K562 (cell line): Measurements from ENCODE around the gene CDYL. TPM values are rescaled to one million over a fixed set of nuclear protein-coding genes. Genes with fewer than 3 reads are reported as not detected.

ENCODE experiments used
- ATAC-seq: fragments of 200-7000 bp; cut with Tn5 transposase; 3 replicates; pipeline ENCODE4 v1.9.1; 2020; ENCODE audit warnings: moderate library complexity
- BruUV-seq: library from RNA; stranded (reverse); fragments of 400-500 nt; replicated peaks from 2 replicates; lab custom pipeline; 2021; lab: Mats Ljungman, UMichigan
- CTCF ChIA-PET: fragments of 300-600 bp; formaldehyde crosslinking; extraction: SDS; loops from one replicate; lab custom pipeline; 2021; ENCODE audit warnings: low intra/inter-chr PET ratio; lab: Yijun Ruan, JAX
- POLR2A ChIA-PET: fragments of 300-600, 350-650 bp; sonication (Branson Sonifier 250); formaldehyde crosslinking; extraction: SDS; loops from one replicate; lab custom pipeline; 2021; ENCODE audit warnings: antibody characterized with exemption, inconsistent platforms; lab: Yijun Ruan, JAX
- DNase-seq, 4 experiments: peaks; one replicate each; pipeline versions ENCODE4 v3.0.0 to v3.0.0-alpha.2; 2011 to 2018; ENCODE audit warnings: low spot score in 3 of 4, mixed read lengths in 3 of 4; ENCODE audit errors: extremely low read depth in 1 of 4
- FAIRE-seq: peaks from 2 replicates; lab custom pipeline; 2011; peaks lifted over from hg19 to GRCh38; lab: Jason Lieb, UNC
- H2AFZ ChIP-seq: 2 replicates; pipeline ENCODE4 v1.6.0; 2011; ENCODE audit warnings: low read depth, low read length, control low read depth, inconsistent platforms
- H3K27ac ChIP-seq: fragments of 200-600 bp; 3 replicates; pipeline ENCODE4 v1.8.0; 2011; ENCODE audit warnings: low read depth, mild to moderate bottlenecking, control low read depth, inconsistent platforms, low read length, moderate library complexity, mixed read lengths; ENCODE audit errors: extremely low read depth
- H3K27me3 ChIP-seq, 2 experiments: fragments of 300-600 bp in 1 of 2; 2 replicates in 1 of 2; 3 replicates in 1 of 2; pipeline versions ENCODE4 v1.6.0 to v1.8.0; 2011; ENCODE audit warnings: inconsistent platforms in 2 of 2, low read length in 2 of 2, mild to moderate bottlenecking in 1 of 2, mixed read lengths in 1 of 2, moderate library complexity in 1 of 2; ENCODE audit not compliant: control insufficient read depth in 2 of 2, insufficient read depth in 2 of 2
- H3K36me3 ChIP-seq: fragments of 300-600 bp; 3 replicates; pipeline ENCODE4 v1.8.0; 2011; ENCODE audit warnings: mild to moderate bottlenecking, low read length, inconsistent platforms; ENCODE audit not compliant: control insufficient read depth, insufficient read depth
- H3K4me1 ChIP-seq, 2 experiments: fragments of 200-600 bp in 1 of 2; replicated peaks in 1 of 2; 2 replicates in 1 of 2; 3 replicates in 1 of 2; pipeline versions ENCODE4 v1.5.1 to v1.8.0; 2011; ENCODE audit warnings: inconsistent platforms in 2 of 2, low read length in 2 of 2, mild to moderate bottlenecking in 1 of 2, mixed read lengths in 1 of 2, moderate library complexity in 1 of 2; ENCODE audit not compliant: control insufficient read depth in 2 of 2, insufficient read depth in 2 of 2
- H3K4me2 ChIP-seq: 2 replicates; pipeline ENCODE4 v1.6.1; 2011; ENCODE audit warnings: low read length, control low read depth, inconsistent platforms, mixed read lengths; ENCODE audit not compliant: insufficient read depth
- H3K4me3 ChIP-seq: fragments of 200-600 bp; sonication (generic), shearing (Covaris generic); 2 replicates; pipeline ENCODE4 v1.5.1; 2016; ENCODE audit warnings: control low read depth, inconsistent platforms
- H3K79me2 ChIP-seq: fragments of 200-600 bp; 3 replicates; pipeline ENCODE4 v1.8.0; 2011; ENCODE audit warnings: low read length, inconsistent platforms; ENCODE audit not compliant: control insufficient read depth, insufficient read depth
- H3K9ac ChIP-seq, 2 experiments: 2 replicates each; pipeline versions ENCODE4 v1.6.0 to v1.6.1; 2011; ENCODE audit warnings: low read depth in 2 of 2, low read length in 2 of 2, control low read depth in 1 of 2, inconsistent platforms in 1 of 2, mild to moderate bottlenecking in 1 of 2, mixed read lengths in 1 of 2; ENCODE audit not compliant: insufficient read depth in 1 of 2
- H3K9me1 ChIP-seq: one replicate; pipeline ENCODE4 v1.6.0; 2011; ENCODE audit warnings: inconsistent platforms, mild to moderate bottlenecking, low read length, moderate library complexity; ENCODE audit not compliant: control insufficient read depth, insufficient read depth
- H3K9me3 ChIP-seq: replicated peaks from 2 replicates; pipeline ENCODE4 v1.5.1; 2011; ENCODE audit warnings: low read depth, low read length, inconsistent platforms; ENCODE audit not compliant: control insufficient read depth, insufficient read depth
- H4K20me1 ChIP-seq: replicated peaks from 2 replicates; pipeline ENCODE4 v1.6.1; 2011; ENCODE audit warnings: low read length, inconsistent platforms, mixed read lengths; ENCODE audit not compliant: control insufficient read depth, insufficient read depth
- BRF1 ChIP-seq: IDR thresholded peaks from 3 replicates; pipeline ENCODE4 v1.6.1; 2011; ENCODE audit warnings: borderline replicate concordance, mild to moderate bottlenecking; ENCODE audit not compliant: insufficient read length; ENCODE audit errors: extremely low read depth
- KDM1A ChIP-seq, 2 experiments: fragments of 450-650 bp; IDR thresholded peaks; 2 replicates each; pipeline ENCODE4 v1.6.1; 2016; ENCODE audit warnings: mild to moderate bottlenecking in 2 of 2
- MAFG ChIP-seq: fragments of 450-650 bp; conservative IDR thresholded peaks from 2 replicates; pipeline ENCODE4 v1.6.1; 2016; ENCODE audit warnings: missing genetic modification characterization, missing compliant biosample characterization
- MCM5 ChIP-seq: fragments of 450-650 bp; IDR thresholded peaks from 2 replicates; pipeline ENCODE4 v1.6.1; 2016; ENCODE audit warnings: low read depth
- WGBS: fragments of 100-300 bp; shearing (Covaris generic); methylation state at CpG from one replicate; pipeline ENCODE4 v1.1.6; 2016; ENCODE audit warnings: low coverage, mixed read lengths; ENCODE audit not compliant: insufficient coverage; ENCODE audit errors: missing lambda C conversion rate; 5-methylcytosine and 5-hydroxymethylcytosine counted together
- in situ Hi-C: fragments of 300-500 bp; cut with MboI; formaldehyde crosslinking; loops from 4 replicates; pipeline ENCODE4 v1.15.0; 2018; ENCODE audit warnings: inconsistent platforms, mixed read lengths
- intact Hi-C: fragments of 100-400 bp; cut with micrococcal nuclease; formaldehyde crosslinking; loops from 2 replicates; pipeline ENCODE4 v1.14.2; 2022
- polyA plus RNA-seq, 8 experiments: library from polyadenylated mRNA; depleted of rRNA in 4 of 8; stranded (reverse) in 5 of 8; unstranded in 3 of 8; fragments of >200 nt; fragmentation: Nextera tagmentation in 2 of 8; fragmentation: Illumina TruSeq in 1 of 8; extraction: Ambion mirVana in 2 of 8; extraction: Trizol in 1 of 8; gene quantifications; 2 replicates each; pipeline versions ENCODE4 v1.2.1 to v1.2.3, GENCODE V29; 2011 to 2014; ENCODE audit warnings: inconsistent platforms in 1 of 8, missing spikeins in 1 of 8
- total RNA-seq, 7 experiments: library from RNA; depleted of rRNA in 6 of 7; stranded (reverse); fragments of >200 nt in 6 of 7; fragmentation: Illumina TruSeq in 2 of 7; extraction: Trizol in 2 of 7; gene quantifications; 2 replicates each; pipeline versions ENCODE4 v1.2.1 to v1.2.3, GENCODE V29; 2011 to 2021; ENCODE audit warnings: low replicate concordance in 1 of 7
- TF ChIP-seq, protein P1 (sequence below), 2 experiments: IDR thresholded peaks; 2 replicates each; pipeline ENCODE4 v1.6.1; 2011; ENCODE audit warnings: borderline replicate concordance in 1 of 2, control low read depth in 1 of 2, low read depth in 1 of 2, low read length in 1 of 2, mild to moderate bottlenecking in 1 of 2, mixed read lengths in 1 of 2, moderate library complexity in 1 of 2; ENCODE audit not compliant: insufficient read depth in 1 of 2, insufficient read length in 1 of 2, poor library complexity in 1 of 2, severe bottlenecking in 1 of 2; ENCODE audit errors: extremely low read depth in 1 of 2

Gene CDYL
- total and polyA plus RNA-seq, 9 of the 15 experiments (the other 6 are each of a cell fraction or from before 2014, with no cell fraction given): 8.1 to 45.8 (median 40.8) TPM

DNA sequence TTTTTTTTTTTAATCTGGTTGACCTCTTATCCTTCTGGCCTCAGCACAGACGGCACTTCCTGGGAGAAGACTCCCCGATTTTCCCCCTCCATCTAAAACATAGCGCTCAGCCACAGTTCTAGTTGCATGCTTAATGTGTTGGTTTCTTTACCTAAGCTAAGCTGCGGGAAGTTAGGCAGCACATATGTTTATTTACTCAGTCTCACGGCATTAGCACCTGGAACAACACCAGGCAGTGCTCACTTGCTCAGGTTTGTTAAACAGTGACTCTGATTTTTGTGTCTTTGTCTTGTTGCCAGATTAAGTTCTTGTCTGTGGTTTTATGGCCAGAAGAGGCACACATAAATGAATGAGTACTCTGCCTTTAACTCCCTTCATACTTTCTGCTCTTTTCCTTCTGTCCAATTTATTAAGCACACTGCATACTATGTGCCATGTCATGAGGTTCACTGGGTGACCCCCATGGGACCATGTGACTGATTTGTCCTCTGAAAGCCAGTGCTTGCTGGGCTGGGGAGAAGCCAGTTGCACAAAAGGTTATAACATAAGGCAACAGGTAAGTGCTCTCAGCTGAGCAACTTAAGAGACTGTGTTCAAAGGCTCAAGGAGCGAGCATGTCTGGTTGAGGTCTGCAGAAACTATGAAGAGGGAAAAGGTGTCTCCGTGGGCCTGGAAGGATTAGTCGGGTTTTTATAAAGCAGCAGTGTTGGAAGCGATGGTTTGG is 134.0 kb downstream of the CDYL start:
- no peak for TF ChIP-seq MAFG (tag)
- TF ChIP-seq KDM1A (IDR thresholded peaks at IDR 0.05): peak; percentile 22 to 57; a peak in 2 of 4 replicates
- TF ChIP-seq MCM5: no peak
- TF ChIP-seq, protein P1, sequence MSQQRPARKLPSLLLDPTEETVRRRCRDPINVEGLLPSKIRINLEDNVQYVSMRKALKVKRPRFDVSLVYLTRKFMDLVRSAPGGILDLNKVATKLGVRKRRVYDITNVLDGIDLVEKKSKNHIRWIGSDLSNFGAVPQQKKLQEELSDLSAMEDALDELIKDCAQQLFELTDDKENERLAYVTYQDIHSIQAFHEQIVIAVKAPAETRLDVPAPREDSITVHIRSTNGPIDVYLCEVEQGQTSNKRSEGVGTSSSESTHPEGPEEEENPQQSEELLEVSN (IDR thresholded peaks at IDR 0.05; ENCODE audit: borderline replicate concordance in 1 of 2, extremely low read depth in 1 of 2, insufficient read depth in 1 of 2, insufficient read length in 1 of 2, low read depth in 1 of 2, low read length in 1 of 2, poor library complexity in 1 of 2, severe bottlenecking in 1 of 2): no peak
- TF ChIP-seq BRF1: no peak
- Histone ChIP-seq H2AFZ (no peak overlapping the region), H4K20me1 (peaks cover 25% of the 10 kb centered on the region; the same call in 1 of the 2 replicates), H3K27me3 (no peaks in the 10 kb centered on the region), H3K27ac (no peak overlapping the region), H3K79me2 (peaks cover 68% of the 10 kb centered on the region), H3K4me2 (peak overlapping the region; percentile 36; the same call in 1 of the 2 replicates), H3K4me3 (no peak overlapping the region), H3K36me3 (peaks cover 35% of the 10 kb centered on the region), H3K4me1 (peaks cover 22 to 49% of the 10 kb centered on the region in 2 experiments; a peak in 4 of 5 replicates), H3K9me3 (no peaks in the 10 kb centered on the region), H3K9ac (no peak overlapping the region), H3K9me1 (no peaks in the 10 kb centered on the region)
- BruUV-seq: no TSS peak
- ChIA-PET POLR2A (no interaction called here), CTCF (no interaction called here)
- WGBS: 82% methylated on average over 9 of the region's 9 CpGs
- DNase-seq: no peak
- intact Hi-C loops (loop anchor here (5.0 kb wide), 1 partner anchor 183 kb away; no protein-coding TSS in a partner anchor), in situ Hi-C loops (no loop called here)
- no peak for FAIRE-seq
- ATAC-seq: no peak
